Measurements from ENCODE around the gene DPP9.
A peak's percentile ranks its signal among the peaks of the same experiment; 100 is the strongest.

Gene DPP9

DNA sequence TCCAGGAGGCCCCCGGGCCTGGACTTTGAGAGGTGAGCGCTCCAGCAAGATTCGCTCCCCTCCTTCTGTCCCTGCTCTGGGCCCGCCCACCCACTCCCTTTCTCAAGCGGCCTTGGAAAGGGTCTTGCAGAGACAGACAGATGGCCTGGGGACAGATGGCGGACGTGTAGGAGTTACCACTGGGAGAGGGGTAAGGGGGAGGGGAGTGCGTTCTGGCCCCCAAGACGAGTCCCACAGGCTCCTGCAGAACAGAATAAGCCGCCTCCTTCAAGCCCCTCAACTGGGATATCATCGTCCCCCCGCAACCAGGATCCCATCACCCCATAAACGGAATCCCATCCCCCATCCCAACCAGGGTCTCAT lies 87.9 kb downstream of the DPP9 start:
- no peak for DNase-seq (ENCODE audit: low read depth)
- peak overlapping the region; percentile 52 for H3K4me3 ChIP-seq (ENCODE audit: low read length)
- TF ChIP-seq, protein P1, sequence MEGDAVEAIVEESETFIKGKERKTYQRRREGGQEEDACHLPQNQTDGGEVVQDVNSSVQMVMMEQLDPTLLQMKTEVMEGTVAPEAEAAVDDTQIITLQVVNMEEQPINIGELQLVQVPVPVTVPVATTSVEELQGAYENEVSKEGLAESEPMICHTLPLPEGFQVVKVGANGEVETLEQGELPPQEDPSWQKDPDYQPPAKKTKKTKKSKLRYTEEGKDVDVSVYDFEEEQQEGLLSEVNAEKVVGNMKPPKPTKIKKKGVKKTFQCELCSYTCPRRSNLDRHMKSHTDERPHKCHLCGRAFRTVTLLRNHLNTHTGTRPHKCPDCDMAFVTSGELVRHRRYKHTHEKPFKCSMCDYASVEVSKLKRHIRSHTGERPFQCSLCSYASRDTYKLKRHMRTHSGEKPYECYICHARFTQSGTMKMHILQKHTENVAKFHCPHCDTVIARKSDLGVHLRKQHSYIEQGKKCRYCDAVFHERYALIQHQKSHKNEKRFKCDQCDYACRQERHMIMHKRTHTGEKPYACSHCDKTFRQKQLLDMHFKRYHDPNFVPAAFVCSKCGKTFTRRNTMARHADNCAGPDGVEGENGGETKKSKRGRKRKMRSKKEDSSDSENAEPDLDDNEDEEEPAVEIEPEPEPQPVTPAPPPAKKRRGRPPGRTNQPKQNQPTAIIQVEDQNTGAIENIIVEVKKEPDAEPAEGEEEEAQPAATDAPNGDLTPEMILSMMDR (IDR thresholded peaks at IDR 0.05; ENCODE audit: insufficient read depth, low read depth, low read length, missing control alignments), result no peak

GRCh38 chr19:4633140-4633967 lies 90.3 kb downstream of the DPP9 start:
- TF ChIP-seq, protein P1 (IDR thresholded peaks at IDR 0.05; ENCODE audit: insufficient read depth, low read depth, low read length, missing control alignments), result peak; percentile 88
- peak; percentile 87 for DNase-seq (ENCODE audit: low read depth)
- no peak overlapping the region for H3K4me3 ChIP-seq (ENCODE audit: low read length)

All from epithelial cell of esophagus (primary cell).